Right lobe of liver (tissue), 4 donors: ENCODE measurements around the gene FLRT2.

ENCODE experiments used
- CTCF ChIP-seq, 4 donors: fragments of 200-600 bp in 3 of 4; fragments of 450-650 bp in 1 of 4; IDR thresholded peaks; one replicate each; pipeline versions ENCODE4 v1.5.1 to v1.8.0; 2016 to 2022; ENCODE audit warnings: antibody characterized with exemption in 4 of 4, mild to moderate bottlenecking in 2 of 4
- POLR2A ChIP-seq: fragments of 450-650 bp; IDR thresholded peaks from one replicate; pipeline ENCODE4 v1.6.1; 2017; ENCODE audit warnings: antibody characterized with exemption, mild to moderate bottlenecking
- donor health status: DM: no; HTN: no; CAD: no.
- donor health status: DM: no; HTN: no; CAD: no.
- donor health status: DM: no; HTN: yes; CAD: no.

GRCh38 chr14:85686908-85687307 lies 157.0 kb downstream of the FLRT2 start:
- TF ChIP-seq CTCF (IDR thresholded peaks at IDR 0.05) = no peak
- TF ChIP-seq POLR2A = no peak
